ENCODE data around the gene CACNA1A.

The CACNA1A gene

GRCh38 chr19:13356686-13357280, 149.5 kb downstream of the CACNA1A start:
- no peak for DNase-seq

- no peak for DNase-seq
These were observed 150.1 kb downstream of the CACNA1A start for GRCh38 chr19:13356185-13356584.

GRCh38 chr19:13355356-13355755, 150.9 kb downstream of the CACNA1A start:
- no peak for DNase-seq

- DNase-seq = no peak
These were observed 152.7 kb downstream of the CACNA1A start for GRCh38 chr19:13353625-13354024.

GRCh38 chr19:13350759-13351158, 155.5 kb downstream of the CACNA1A start:
- no peak for DNase-seq

- no peak for DNase-seq
These were observed 156.2 kb downstream of the CACNA1A start for GRCh38 chr19:13350072-13350471.

- DNase-seq = no peak
These were observed 158.9 kb downstream of the CACNA1A start for GRCh38 chr19:13347367-13347766.

- no peak for DNase-seq
These were observed 162.8 kb downstream of the CACNA1A start for GRCh38 chr19:13343514-13343913.

GRCh38 chr19:13342672-13343071, 163.6 kb downstream of the CACNA1A start:
- DNase-seq = no peak

- no peak for DNase-seq
These were observed 166.4 kb downstream of the CACNA1A start for GRCh38 chr19:13339869-13340268.

GRCh38 chr19:13337181-13337580, 169.1 kb downstream of the CACNA1A start:
- DNase-seq = no peak

- DNase-seq = no peak
These were observed 171.3 kb downstream of the CACNA1A start for GRCh38 chr19:13334801-13335481.

- no peak for DNase-seq
These were observed 176.0 kb downstream of the CACNA1A start for GRCh38 chr19:13330285-13330684.

- no peak for DNase-seq
These were observed 176.5 kb downstream of the CACNA1A start for GRCh38 chr19:13329766-13330165.

- no peak for DNase-seq
These were observed 178.0 kb downstream of the CACNA1A start for GRCh38 chr19:13328241-13328640.

- no peak for DNase-seq
These were observed 186.8 kb downstream of the CACNA1A start for GRCh38 chr19:13319526-13319925.

GRCh38 chr19:13318190-13318589, 188.1 kb downstream of the CACNA1A start:
- DNase-seq = no peak

- DNase-seq = no peak
These were observed 190.8 kb downstream of the CACNA1A start for GRCh38 chr19:13315495-13315894.

GRCh38 chr19:13314761-13315160, 191.5 kb downstream of the CACNA1A start:
- DNase-seq = no peak

- no peak for DNase-seq
These were observed 192.4 kb downstream of the CACNA1A start for GRCh38 chr19:13313875-13314274.

GRCh38 chr19:13309864-13310263, 196.4 kb downstream of the CACNA1A start:
- no peak for DNase-seq

GRCh38 chr19:13303381-13304129, 202.7 kb downstream of the CACNA1A start:
- no peak for DNase-seq

- no peak for DNase-seq
These were observed 203.6 kb downstream of the CACNA1A start for GRCh38 chr19:13302526-13303270.
